ENCODE data around the gene RAB10.
"Not testable (repeated sequence)": the region's sequence is repeated elsewhere in the genome, so short reads cannot be mapped to it uniquely, and the experiment has no call there.

DNA sequence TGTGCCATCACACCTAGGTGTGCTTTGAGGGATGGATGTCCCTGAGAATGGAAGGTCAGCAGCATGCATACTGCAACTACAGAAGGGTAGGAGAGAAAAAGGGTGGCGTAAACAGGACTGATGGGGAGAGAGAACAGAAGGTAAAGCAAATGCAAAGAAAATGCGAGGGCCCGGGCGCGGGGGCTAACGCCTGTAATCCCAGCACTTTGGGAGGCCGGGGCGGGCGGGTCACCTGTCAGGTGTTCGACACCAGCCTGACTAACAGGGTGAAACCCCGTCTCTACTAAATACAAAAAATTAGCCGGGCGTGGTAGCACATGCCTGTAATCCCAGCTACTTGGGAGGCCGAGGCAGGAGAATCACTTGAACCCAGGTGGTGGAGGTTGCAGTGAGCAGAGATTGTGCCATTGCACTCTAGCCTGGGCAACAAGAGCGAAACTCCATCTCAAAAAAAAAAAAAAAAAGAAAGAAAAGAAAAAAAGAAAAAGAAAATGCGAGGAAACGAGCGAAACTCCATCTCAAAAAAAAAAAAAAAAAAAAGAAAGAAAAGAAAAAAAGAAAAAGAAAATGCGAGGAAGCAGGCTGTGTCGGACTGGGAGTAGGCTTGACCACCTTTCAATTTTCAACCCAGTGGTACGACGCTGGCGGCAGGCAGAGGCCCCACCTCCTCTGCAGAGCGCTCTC is 1.2 kb upstream of the RAB10 start:
- TF ChIP-seq, protein P1, sequence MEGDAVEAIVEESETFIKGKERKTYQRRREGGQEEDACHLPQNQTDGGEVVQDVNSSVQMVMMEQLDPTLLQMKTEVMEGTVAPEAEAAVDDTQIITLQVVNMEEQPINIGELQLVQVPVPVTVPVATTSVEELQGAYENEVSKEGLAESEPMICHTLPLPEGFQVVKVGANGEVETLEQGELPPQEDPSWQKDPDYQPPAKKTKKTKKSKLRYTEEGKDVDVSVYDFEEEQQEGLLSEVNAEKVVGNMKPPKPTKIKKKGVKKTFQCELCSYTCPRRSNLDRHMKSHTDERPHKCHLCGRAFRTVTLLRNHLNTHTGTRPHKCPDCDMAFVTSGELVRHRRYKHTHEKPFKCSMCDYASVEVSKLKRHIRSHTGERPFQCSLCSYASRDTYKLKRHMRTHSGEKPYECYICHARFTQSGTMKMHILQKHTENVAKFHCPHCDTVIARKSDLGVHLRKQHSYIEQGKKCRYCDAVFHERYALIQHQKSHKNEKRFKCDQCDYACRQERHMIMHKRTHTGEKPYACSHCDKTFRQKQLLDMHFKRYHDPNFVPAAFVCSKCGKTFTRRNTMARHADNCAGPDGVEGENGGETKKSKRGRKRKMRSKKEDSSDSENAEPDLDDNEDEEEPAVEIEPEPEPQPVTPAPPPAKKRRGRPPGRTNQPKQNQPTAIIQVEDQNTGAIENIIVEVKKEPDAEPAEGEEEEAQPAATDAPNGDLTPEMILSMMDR (IDR thresholded peaks at IDR 0.05) = not testable (repeated sequence)
- peak in 1 of 4 donors; percentile 25 for TF ChIP-seq POLR2A (IDR thresholded peaks at IDR 0.05)
- not testable (repeated sequence) for TF ChIP-seq POLR2AphosphoS5, EP300 (IDR thresholded peaks at IDR 0.05)

Data from upper lobe of left lung (tissue), 4 donors.